Stomach (tissue), 4 donors: ENCODE results near the gene WNT9B.

ENCODE experiments used
- CTCF ChIP-seq, 7 experiments: fragments of 450-650 bp in 4 of 7; fragments of 200-600 bp in 3 of 7; sonication (generic) in 3 of 7; IDR thresholded peaks; one replicate each; pipeline ENCODE4 v1.5.1; 2016 to 2019; ENCODE audit warnings: antibody characterized with exemption in 7 of 7, control low read depth in 2 of 7, mild to moderate bottlenecking in 1 of 7
- POLR2A ChIP-seq, 4 donors: fragments of 450-650 bp; IDR thresholded peaks; one replicate each; pipeline ENCODE4 v1.6.1; 2016; ENCODE audit warnings: antibody characterized with exemption in 4 of 4, control low read depth in 2 of 4, mild to moderate bottlenecking in 1 of 4, moderate library complexity in 1 of 4
- POLR2AphosphoS5 ChIP-seq, 3 donors: sonication (generic); formaldehyde crosslinking; IDR thresholded peaks; one replicate each; pipeline ENCODE4 v1.6.1; 2016; ENCODE audit warnings: antibody characterized with exemption in 3 of 3

- TF ChIP-seq CTCF (IDR thresholded peaks at IDR 0.05) (no peak), POLR2AphosphoS5 (IDR thresholded peaks at IDR 0.05) (no peak), POLR2A (IDR thresholded peaks at IDR 0.05) (no peak)
These were observed 32.2 kb upstream of the WNT9B start for GRCh38 chr17:46818929-46819859.
